Neural cell (in vitro differentiated cells): Measurements from ENCODE around the gene TPSB2.

ENCODE experiments used
- EP300 ChIP-seq: fragments of 450-650 bp; conservative IDR thresholded peaks from 2 replicates; pipeline ENCODE4 v1.6.1; 2014; ENCODE audit warnings: antibody characterized with exemption, mild to moderate bottlenecking, moderate library complexity; ENCODE audit not compliant: poor library complexity, severe bottlenecking
- EZH2 ChIP-seq: fragments of 200-600, 300-800 bp; shearing (Covaris generic), sonication (generic); IDR thresholded peaks from 2 replicates; pipeline ENCODE4 v1.6.1; 2014; ENCODE audit warnings: antibody characterized with exemption, low read length, borderline replicate concordance, mild to moderate bottlenecking; ENCODE audit not compliant: insufficient read depth, poor library complexity, severe bottlenecking
- MXI1 ChIP-seq: fragments of 450-650 bp; conservative IDR thresholded peaks from 2 replicates; pipeline ENCODE4 v1.6.1; 2014; ENCODE audit warnings: antibody characterized with exemption, mild to moderate bottlenecking; ENCODE audit not compliant: poor library complexity, severe bottlenecking
- POLR2AphosphoS5 ChIP-seq: IDR thresholded peaks from 2 replicates; pipeline ENCODE4 v1.6.1; 2012
- RAD21 ChIP-seq: fragments of 450-650 bp; conservative IDR thresholded peaks from 2 replicates; pipeline ENCODE4 v1.6.1; 2014; ENCODE audit warnings: antibody characterized with exemption, mild to moderate bottlenecking, moderate library complexity
- SMC3 ChIP-seq: fragments of 450-650 bp; conservative IDR thresholded peaks from 2 replicates; pipeline ENCODE4 v1.6.1; 2014; ENCODE audit warnings: antibody characterized with exemption, mild to moderate bottlenecking, moderate library complexity; ENCODE audit not compliant: poor library complexity
- TAF1 ChIP-seq: IDR thresholded peaks from 2 replicates; pipeline ENCODE4 v1.6.1; 2012; ENCODE audit warnings: low read depth
- TF ChIP-seq, protein P1 (sequence below): fragments of 450-650 bp; IDR thresholded peaks from 2 replicates; pipeline ENCODE4 v1.5.1; 2014; ENCODE audit warnings: antibody characterized with exemption, mild to moderate bottlenecking, moderate library complexity; ENCODE audit not compliant: poor library complexity, severe bottlenecking
- TF ChIP-seq, protein P2 (sequence below): IDR thresholded peaks from 2 replicates; pipeline ENCODE4 v1.6.1; 2012; ENCODE audit warnings: borderline replicate concordance

DNA sequence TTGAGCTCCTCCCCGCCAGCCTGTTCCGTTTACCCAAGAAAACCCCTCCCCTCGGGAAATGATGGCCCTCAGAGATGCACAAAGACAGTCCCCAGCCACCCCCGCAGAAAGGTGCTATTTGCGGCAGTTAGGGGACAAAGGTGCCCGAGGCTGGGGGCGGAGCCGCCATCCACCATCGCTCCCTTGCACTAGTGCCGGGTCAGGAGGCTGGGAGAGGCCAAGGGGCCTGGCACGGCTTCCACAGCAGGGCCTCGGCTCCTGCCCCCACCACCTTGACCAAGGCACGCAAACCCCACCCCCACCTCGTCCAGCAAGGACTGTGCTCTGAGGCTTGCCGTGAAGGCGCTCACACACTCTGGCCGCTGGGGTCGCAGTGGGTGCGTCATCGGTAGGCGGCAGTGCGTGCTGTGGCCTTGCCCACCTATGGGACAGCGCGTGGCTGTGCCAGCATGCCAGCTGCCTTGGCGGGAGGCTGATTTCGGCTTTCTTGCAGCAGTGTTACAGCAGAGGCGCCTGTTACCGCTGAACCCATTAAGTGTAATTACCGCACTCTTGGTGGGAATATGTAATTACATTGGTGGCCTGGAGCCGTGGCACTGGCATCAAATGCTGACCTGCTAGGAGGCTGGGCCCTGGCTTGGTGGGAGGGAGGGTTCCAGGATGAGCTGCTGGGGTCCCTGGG, 36.7 kb downstream of the TPSB2 start:
- TF ChIP-seq, protein P1, sequence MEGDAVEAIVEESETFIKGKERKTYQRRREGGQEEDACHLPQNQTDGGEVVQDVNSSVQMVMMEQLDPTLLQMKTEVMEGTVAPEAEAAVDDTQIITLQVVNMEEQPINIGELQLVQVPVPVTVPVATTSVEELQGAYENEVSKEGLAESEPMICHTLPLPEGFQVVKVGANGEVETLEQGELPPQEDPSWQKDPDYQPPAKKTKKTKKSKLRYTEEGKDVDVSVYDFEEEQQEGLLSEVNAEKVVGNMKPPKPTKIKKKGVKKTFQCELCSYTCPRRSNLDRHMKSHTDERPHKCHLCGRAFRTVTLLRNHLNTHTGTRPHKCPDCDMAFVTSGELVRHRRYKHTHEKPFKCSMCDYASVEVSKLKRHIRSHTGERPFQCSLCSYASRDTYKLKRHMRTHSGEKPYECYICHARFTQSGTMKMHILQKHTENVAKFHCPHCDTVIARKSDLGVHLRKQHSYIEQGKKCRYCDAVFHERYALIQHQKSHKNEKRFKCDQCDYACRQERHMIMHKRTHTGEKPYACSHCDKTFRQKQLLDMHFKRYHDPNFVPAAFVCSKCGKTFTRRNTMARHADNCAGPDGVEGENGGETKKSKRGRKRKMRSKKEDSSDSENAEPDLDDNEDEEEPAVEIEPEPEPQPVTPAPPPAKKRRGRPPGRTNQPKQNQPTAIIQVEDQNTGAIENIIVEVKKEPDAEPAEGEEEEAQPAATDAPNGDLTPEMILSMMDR: no peak
- TF ChIP-seq EZH2 (no peak), EP300 (no peak), TAF1 (no peak), POLR2AphosphoS5 (no peak), MXI1 (no peak), RAD21 (no peak), SMC3 (no peak)
- TF ChIP-seq, protein P2, sequence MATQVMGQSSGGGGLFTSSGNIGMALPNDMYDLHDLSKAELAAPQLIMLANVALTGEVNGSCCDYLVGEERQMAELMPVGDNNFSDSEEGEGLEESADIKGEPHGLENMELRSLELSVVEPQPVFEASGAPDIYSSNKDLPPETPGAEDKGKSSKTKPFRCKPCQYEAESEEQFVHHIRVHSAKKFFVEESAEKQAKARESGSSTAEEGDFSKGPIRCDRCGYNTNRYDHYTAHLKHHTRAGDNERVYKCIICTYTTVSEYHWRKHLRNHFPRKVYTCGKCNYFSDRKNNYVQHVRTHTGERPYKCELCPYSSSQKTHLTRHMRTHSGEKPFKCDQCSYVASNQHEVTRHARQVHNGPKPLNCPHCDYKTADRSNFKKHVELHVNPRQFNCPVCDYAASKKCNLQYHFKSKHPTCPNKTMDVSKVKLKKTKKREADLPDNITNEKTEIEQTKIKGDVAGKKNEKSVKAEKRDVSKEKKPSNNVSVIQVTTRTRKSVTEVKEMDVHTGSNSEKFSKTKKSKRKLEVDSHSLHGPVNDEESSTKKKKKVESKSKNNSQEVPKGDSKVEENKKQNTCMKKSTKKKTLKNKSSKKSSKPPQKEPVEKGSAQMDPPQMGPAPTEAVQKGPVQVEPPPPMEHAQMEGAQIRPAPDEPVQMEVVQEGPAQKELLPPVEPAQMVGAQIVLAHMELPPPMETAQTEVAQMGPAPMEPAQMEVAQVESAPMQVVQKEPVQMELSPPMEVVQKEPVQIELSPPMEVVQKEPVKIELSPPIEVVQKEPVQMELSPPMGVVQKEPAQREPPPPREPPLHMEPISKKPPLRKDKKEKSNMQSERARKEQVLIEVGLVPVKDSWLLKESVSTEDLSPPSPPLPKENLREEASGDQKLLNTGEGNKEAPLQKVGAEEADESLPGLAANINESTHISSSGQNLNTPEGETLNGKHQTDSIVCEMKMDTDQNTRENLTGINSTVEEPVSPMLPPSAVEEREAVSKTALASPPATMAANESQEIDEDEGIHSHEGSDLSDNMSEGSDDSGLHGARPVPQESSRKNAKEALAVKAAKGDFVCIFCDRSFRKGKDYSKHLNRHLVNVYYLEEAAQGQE: no peak
